ENCODE measurements around the gene GP5. TPM values are rescaled to one million over a fixed set of nuclear protein-coding genes. Genes with fewer than 3 reads are reported as not detected.

The GP5 gene
- total RNA-seq, 1 experiment from 2014 or later, result 0.15 TPM

DNA sequence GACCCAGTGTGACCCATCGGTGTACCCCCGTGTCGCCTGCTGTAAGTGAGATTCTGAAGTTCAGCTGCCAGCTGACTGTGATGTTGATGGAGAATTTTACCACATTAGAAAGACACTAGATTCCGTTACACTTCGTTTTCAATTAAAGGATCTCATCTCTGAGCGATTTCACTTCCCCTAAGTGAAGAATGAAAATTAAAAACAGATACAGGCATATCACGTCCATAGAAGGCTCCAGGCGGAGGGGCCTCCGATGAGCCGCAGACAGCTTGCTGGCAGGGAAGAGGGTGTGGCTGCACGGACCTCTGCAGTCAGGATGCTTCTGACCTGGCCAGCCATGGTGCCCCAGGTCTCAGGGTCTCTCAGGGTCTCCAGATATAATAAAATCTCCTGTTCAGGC is 41.4 kb downstream of the GP5 start:
- TF ChIP-seq JUND (IDR thresholded peaks at IDR 0.05) (no peak), RAD21 (IDR thresholded peaks at IDR 0.05; ENCODE audit: low read depth) (no peak), SIN3A (IDR thresholded peaks at IDR 0.05; ENCODE audit: low read depth) (no peak), SP1 (IDR thresholded peaks at IDR 0.05; ENCODE audit: low read depth) (no peak), EZH2phosphoT487 (IDR thresholded peaks at IDR 0.05; ENCODE audit: borderline replicate concordance) (no peak), POLR2AphosphoS5 (IDR thresholded peaks at IDR 0.05; ENCODE audit: low read depth, low read length) (no peak), POLR2A (IDR thresholded peaks at IDR 0.05; ENCODE audit: borderline replicate concordance, extremely low read depth, insufficient read depth, insufficient read length) (no peak), FOSL1 (IDR thresholded peaks at IDR 0.05; ENCODE audit: low read depth) (no peak), EGR1 (IDR thresholded peaks at IDR 0.05; ENCODE audit: low read depth) (no peak), ZNF274 (IDR thresholded peaks at IDR 0.05; ENCODE audit: low read depth, low read length) (no peak)
- TF ChIP-seq, protein P1, sequence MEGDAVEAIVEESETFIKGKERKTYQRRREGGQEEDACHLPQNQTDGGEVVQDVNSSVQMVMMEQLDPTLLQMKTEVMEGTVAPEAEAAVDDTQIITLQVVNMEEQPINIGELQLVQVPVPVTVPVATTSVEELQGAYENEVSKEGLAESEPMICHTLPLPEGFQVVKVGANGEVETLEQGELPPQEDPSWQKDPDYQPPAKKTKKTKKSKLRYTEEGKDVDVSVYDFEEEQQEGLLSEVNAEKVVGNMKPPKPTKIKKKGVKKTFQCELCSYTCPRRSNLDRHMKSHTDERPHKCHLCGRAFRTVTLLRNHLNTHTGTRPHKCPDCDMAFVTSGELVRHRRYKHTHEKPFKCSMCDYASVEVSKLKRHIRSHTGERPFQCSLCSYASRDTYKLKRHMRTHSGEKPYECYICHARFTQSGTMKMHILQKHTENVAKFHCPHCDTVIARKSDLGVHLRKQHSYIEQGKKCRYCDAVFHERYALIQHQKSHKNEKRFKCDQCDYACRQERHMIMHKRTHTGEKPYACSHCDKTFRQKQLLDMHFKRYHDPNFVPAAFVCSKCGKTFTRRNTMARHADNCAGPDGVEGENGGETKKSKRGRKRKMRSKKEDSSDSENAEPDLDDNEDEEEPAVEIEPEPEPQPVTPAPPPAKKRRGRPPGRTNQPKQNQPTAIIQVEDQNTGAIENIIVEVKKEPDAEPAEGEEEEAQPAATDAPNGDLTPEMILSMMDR (IDR thresholded peaks at IDR 0.05 in 2 of 3, conservative IDR thresholded peaks at IDR 0.05 in 1 of 3; ENCODE audit: borderline replicate concordance in 1 of 3, insufficient read depth in 1 of 3, low read depth in 2 of 3, low read length in 2 of 3), result no peak
- TF ChIP-seq, protein P2, sequence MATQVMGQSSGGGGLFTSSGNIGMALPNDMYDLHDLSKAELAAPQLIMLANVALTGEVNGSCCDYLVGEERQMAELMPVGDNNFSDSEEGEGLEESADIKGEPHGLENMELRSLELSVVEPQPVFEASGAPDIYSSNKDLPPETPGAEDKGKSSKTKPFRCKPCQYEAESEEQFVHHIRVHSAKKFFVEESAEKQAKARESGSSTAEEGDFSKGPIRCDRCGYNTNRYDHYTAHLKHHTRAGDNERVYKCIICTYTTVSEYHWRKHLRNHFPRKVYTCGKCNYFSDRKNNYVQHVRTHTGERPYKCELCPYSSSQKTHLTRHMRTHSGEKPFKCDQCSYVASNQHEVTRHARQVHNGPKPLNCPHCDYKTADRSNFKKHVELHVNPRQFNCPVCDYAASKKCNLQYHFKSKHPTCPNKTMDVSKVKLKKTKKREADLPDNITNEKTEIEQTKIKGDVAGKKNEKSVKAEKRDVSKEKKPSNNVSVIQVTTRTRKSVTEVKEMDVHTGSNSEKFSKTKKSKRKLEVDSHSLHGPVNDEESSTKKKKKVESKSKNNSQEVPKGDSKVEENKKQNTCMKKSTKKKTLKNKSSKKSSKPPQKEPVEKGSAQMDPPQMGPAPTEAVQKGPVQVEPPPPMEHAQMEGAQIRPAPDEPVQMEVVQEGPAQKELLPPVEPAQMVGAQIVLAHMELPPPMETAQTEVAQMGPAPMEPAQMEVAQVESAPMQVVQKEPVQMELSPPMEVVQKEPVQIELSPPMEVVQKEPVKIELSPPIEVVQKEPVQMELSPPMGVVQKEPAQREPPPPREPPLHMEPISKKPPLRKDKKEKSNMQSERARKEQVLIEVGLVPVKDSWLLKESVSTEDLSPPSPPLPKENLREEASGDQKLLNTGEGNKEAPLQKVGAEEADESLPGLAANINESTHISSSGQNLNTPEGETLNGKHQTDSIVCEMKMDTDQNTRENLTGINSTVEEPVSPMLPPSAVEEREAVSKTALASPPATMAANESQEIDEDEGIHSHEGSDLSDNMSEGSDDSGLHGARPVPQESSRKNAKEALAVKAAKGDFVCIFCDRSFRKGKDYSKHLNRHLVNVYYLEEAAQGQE (IDR thresholded peaks at IDR 0.05; ENCODE audit: low read depth), result no peak
- TF ChIP-seq, protein P3, sequence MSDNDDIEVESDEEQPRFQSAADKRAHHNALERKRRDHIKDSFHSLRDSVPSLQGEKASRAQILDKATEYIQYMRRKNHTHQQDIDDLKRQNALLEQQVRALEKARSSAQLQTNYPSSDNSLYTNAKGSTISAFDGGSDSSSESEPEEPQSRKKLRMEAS (IDR thresholded peaks at IDR 0.05), result no peak
- TF ChIP-seq, protein P4, sequence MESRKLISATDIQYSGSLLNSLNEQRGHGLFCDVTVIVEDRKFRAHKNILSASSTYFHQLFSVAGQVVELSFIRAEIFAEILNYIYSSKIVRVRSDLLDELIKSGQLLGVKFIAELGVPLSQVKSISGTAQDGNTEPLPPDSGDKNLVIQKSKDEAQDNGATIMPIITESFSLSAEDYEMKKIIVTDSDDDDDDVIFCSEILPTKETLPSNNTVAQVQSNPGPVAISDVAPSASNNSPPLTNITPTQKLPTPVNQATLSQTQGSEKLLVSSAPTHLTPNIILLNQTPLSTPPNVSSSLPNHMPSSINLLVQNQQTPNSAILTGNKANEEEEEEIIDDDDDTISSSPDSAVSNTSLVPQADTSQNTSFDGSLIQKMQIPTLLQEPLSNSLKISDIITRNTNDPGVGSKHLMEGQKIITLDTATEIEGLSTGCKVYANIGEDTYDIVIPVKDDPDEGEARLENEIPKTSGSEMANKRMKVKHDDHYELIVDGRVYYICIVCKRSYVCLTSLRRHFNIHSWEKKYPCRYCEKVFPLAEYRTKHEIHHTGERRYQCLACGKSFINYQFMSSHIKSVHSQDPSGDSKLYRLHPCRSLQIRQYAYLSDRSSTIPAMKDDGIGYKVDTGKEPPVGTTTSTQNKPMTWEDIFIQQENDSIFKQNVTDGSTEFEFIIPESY (IDR thresholded peaks at IDR 0.05; ENCODE audit: extremely low read depth, insufficient replicate concordance, low read length), result no peak
- DNase-seq (ENCODE audit: low read depth, low spot score) (no peak), ATAC-seq (no peak)
- H3K27me3 ChIP-seq (ENCODE audit: insufficient read depth, low read length), result peaks cover 5% of the 10 kb centered on the region; the same call in 1 of the 2 replicates
- no TSS peak for BruUV-seq (replicated peaks)
- CTCF ChIA-PET, result no interaction called here
- no peaks in the 10 kb centered on the region for H3K36me3 ChIP-seq (ENCODE audit: control insufficient read depth in 1 of 2, insufficient read depth in 2 of 2, low read length in 2 of 2)
- no peaks in the 10 kb centered on the region for H3K9me3 ChIP-seq (ENCODE audit: control insufficient read depth in 1 of 2, insufficient read depth in 1 of 2, low read depth in 1 of 2, low read length in 2 of 2)
- no peak overlapping the region for H3K4me2 ChIP-seq (ENCODE audit: low read length)
- no peak overlapping the region for H3K4me3 ChIP-seq (replicated peaks in 1 of 2; ENCODE audit: low read depth in 1 of 2, low read length in 2 of 2)
- intact Hi-C loops (cut with micrococcal nuclease), result no loop called here
- H3K9me2 ChIP-seq (ENCODE audit: insufficient read depth), result no peaks in the 10 kb centered on the region
- no peaks in the 10 kb centered on the region for H4K20me1 ChIP-seq (ENCODE audit: insufficient read depth)
- H2AFZ ChIP-seq (ENCODE audit: low read depth, low read length, poor library complexity, severe bottlenecking), result no peak overlapping the region
- POLR2A ChIA-PET, result no interaction called here
- no peak overlapping the region for H3K27ac ChIP-seq (ENCODE audit: low read depth, low read length)
- H3K79me2 ChIP-seq (ENCODE audit: insufficient read depth, low read length), result no peaks in the 10 kb centered on the region
- RAD21 ChIA-PET (ENCODE audit: low non-redundant PET in 1 of 2, low total read pairs in 2 of 2, uncharacterized antibody in 2 of 2, unreplicated experiment in 2 of 2), result no interaction called here
- H3K4me1 ChIP-seq (ENCODE audit: control insufficient read depth in 1 of 2, insufficient read depth in 2 of 2, low read length in 2 of 2), result no peaks in the 10 kb centered on the region
- no peak overlapping the region for H3K9ac ChIP-seq (ENCODE audit: low read length)
